Astrocyte of the spinal cord (primary cell): Measurements from ENCODE around the gene RSPRY1.

Experiments
- DNase-seq: peaks from one replicate; pipeline ENCODE4 v3.0.0; 2011; ENCODE audit warnings: low read depth, low spot score
- H3K4me3 ChIP-seq: 2 replicates; pipeline ENCODE4 v1.5.1; 2011; ENCODE audit warnings: low read depth, mild to moderate bottlenecking, low read length, moderate library complexity
- in situ Hi-C: cut with HindIII; loops from 2 replicates; pipeline ENCODE4 v1.10.0; 2017; ENCODE audit warnings: low sequenced_read_pairs
- TF ChIP-seq, protein P1 (sequence below): IDR thresholded peaks from 2 replicates; pipeline ENCODE4 v1.5.1; 2012; ENCODE audit warnings: low read depth, mild to moderate bottlenecking, low read length, inconsistent platforms

RSPRY1 gene

DNA sequence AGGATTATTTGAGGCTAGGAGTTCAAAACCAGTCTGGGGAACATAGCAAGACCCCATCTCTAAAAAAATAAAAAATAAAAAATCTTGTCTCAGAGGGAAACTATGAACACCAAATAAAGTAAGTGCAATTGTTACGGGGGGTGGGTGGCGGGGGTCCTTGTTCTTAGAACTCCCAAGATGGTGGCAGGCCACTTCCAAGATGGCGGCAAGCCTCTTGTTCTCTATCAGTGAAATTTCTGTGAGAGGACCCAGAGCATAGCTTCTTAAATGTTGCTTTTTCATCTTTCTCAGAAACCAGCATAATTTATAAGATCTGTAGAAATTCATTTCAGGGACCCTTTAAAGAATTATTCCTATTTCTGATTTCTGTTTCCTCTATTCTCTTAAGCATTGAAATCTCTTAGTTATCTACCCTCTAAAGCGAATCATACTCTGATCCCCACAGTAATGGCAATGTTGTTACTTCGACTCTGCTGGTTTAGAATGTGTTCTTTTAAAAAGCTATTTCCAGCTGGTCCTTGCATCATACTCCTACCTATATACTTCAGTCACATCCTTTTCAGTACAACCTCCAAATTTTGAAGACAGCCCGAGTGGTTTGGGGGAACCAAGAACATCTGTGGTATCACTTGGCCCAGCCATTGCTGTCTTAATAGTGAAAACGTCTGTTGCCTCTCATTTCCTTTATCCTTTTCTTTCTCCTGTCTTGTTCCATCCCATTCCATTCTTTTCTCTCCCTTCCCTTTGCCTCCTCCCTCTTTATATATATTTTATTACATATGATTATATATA lies 16.2 kb downstream of the RSPRY1 start:
- no peak for DNase-seq
- in situ Hi-C loops, result no loop called here
- TF ChIP-seq, protein P1, sequence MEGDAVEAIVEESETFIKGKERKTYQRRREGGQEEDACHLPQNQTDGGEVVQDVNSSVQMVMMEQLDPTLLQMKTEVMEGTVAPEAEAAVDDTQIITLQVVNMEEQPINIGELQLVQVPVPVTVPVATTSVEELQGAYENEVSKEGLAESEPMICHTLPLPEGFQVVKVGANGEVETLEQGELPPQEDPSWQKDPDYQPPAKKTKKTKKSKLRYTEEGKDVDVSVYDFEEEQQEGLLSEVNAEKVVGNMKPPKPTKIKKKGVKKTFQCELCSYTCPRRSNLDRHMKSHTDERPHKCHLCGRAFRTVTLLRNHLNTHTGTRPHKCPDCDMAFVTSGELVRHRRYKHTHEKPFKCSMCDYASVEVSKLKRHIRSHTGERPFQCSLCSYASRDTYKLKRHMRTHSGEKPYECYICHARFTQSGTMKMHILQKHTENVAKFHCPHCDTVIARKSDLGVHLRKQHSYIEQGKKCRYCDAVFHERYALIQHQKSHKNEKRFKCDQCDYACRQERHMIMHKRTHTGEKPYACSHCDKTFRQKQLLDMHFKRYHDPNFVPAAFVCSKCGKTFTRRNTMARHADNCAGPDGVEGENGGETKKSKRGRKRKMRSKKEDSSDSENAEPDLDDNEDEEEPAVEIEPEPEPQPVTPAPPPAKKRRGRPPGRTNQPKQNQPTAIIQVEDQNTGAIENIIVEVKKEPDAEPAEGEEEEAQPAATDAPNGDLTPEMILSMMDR, result no peak
- no peak overlapping the region for H3K4me3 ChIP-seq

DNA sequence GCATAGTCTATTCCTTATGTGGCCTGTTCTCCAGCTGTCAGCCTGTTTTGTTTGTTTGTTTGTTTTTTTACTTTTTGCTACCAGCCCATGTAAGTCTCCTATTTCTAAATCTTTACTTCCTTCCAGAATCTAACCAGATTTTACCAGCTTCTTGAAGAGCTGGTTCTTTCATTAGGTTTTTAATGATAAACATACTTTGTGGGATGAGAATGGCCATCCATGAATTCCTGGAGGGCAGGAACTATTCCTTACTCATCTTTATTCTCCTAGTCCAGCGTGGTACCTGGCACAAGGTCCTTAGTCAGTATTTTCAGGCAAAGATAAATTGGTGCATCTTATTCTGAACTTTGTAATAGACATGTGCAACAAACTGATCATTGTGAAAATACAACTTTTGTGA lies 17.3 kb downstream of the RSPRY1 start:
- TF ChIP-seq, protein P1, result no peak
- no peak for DNase-seq
- in situ Hi-C loops, result no loop called here
- no peak overlapping the region for H3K4me3 ChIP-seq

DNA sequence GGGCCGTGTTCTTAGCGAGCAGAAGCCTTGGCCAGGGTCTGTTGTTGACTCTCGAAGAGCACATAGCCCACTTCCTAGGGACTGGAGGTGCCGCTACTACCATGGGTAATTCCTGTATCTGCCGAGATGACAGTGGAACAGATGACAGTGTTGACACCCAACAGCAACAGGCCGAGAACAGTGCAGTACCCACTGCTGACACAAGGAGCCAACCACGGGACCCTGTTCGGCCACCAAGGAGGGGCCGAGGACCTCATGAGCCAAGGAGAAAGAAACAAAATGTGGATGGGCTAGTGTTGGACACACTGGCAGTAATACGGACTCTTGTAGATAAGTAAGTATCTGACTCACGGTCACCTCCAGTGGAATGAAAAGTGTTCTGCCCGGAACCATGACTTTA lies 18.5 kb downstream of the RSPRY1 start:
- no peak for DNase-seq
- in situ Hi-C loops, result no loop called here
- H3K4me3 ChIP-seq, result no peak overlapping the region
- TF ChIP-seq, protein P1, result no peak

DNA sequence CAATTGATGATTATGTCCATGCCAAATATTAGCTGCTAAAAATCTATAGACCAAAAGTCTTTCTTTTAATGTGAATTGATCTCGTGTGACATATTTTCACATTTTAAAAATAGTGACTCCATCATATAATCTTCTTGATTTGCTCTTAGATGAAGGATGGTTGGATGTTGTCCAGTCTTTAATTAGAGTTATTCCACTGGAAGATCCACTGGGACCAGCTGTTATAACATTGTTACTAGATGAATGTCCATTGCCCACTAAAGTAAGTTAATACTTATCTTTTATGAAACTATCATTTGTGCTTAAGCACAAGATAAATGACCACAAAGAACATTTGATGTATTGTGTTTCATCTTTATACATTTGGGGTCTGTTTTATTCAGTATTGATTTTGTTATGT lies 22.8 kb downstream of the RSPRY1 start:
- TF ChIP-seq, protein P1, result no peak
- DNase-seq, result no peak
- in situ Hi-C loops, result no loop called here
- H3K4me3 ChIP-seq, result no peak overlapping the region

DNA sequence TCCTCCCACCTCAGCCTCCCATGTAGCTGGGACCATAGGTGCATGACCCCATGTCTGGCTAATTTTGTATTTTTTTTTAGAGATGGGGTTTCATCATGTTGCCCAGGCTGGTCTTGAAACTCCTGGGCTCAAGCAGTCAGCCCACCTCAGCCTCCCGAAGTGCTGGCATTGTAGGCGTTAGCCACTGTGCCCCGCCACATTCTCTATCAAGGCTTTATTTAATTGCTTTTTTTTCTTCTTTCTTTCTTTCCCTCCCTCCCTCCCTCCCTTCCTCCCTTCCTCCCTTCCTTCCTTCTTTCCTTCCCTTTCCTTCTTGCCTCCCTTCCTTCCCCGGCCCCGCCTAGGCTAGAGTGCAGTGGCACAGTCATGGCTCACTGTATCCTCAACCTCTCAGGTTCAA lies 23.7 kb downstream of the RSPRY1 start:
- DNase-seq, result no peak
- no peak overlapping the region for H3K4me3 ChIP-seq
- TF ChIP-seq, protein P1, result no peak
- in situ Hi-C loops, result no loop called here

DNA sequence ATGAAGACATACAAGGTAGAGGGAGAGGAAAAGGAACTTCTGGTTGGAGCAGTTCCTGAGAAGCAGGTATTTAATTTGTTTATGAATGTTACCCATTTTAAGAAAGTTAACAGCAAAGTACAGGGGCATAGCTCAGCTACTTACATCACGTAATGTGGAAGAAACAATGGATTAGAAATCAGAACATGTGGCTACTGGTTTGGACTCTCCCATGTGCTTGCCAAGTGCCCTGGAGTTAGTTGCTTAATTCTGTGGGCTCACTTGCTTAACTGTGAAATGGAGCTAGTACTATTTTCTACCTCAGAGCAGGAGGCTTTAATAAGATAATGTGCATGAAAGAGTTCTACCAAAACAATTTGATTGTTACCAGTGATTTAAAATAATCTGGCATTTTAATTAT lies 27.3 kb downstream of the RSPRY1 start:
- no peak overlapping the region for H3K4me3 ChIP-seq
- in situ Hi-C loops, result no loop called here
- DNase-seq, result no peak
- TF ChIP-seq, protein P1, result no peak
